Measurements from ENCODE around the gene CNOT6L.

The CNOT6L gene

GRCh38 chr4:77665381-77666069, 153.6 kb downstream of the CNOT6L start:
- no peak for DNase-seq (ENCODE audit: low read depth, low spot score)
- CTCF ChIA-PET = no interaction called here
- no peak overlapping the region for H3K4me3 ChIP-seq (ENCODE audit: low read depth, low read length)
- POLR2A ChIA-PET = no interaction called here
- TF ChIP-seq, protein P1, sequence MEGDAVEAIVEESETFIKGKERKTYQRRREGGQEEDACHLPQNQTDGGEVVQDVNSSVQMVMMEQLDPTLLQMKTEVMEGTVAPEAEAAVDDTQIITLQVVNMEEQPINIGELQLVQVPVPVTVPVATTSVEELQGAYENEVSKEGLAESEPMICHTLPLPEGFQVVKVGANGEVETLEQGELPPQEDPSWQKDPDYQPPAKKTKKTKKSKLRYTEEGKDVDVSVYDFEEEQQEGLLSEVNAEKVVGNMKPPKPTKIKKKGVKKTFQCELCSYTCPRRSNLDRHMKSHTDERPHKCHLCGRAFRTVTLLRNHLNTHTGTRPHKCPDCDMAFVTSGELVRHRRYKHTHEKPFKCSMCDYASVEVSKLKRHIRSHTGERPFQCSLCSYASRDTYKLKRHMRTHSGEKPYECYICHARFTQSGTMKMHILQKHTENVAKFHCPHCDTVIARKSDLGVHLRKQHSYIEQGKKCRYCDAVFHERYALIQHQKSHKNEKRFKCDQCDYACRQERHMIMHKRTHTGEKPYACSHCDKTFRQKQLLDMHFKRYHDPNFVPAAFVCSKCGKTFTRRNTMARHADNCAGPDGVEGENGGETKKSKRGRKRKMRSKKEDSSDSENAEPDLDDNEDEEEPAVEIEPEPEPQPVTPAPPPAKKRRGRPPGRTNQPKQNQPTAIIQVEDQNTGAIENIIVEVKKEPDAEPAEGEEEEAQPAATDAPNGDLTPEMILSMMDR (IDR thresholded peaks at IDR 0.05; ENCODE audit: insufficient read depth, low read length, missing control alignments) = no peak

Data from AG04449 (cell line).